AG09319 (cell line): ENCODE measurements around the gene GRPEL2.

Source experiments
- DNase-seq: peaks from one replicate; pipeline ENCODE4 v3.0.0-alpha.2; 2010; ENCODE audit warnings: low read depth; ENCODE audit errors: extremely low read depth
- CTCF ChIP-seq: IDR thresholded peaks from 2 replicates; pipeline ENCODE4 v1.5.1; 2011; ENCODE audit warnings: low read depth, mild to moderate bottlenecking, inconsistent platforms, low read length, moderate library complexity

Gene GRPEL2

GRCh38 chr5:149356391-149356790 lies 11.1 kb downstream of the GRPEL2 start:
- no peak for TF ChIP-seq CTCF
- DNase-seq = no peak

- no peak for TF ChIP-seq CTCF
- peak; percentile 86 for DNase-seq
Observed at GRCh38 chr5:149357370-149358293, 12.3 kb downstream of the GRPEL2 start, which contains the start of gene PCYOX1L. Gene PCYOX1L, plus strand, starts transcription at chr5:149358046. Its CDS starts 23 bp downstream, at chr5:149358069.

- TF ChIP-seq CTCF = no peak
- no peak for DNase-seq
Observed at GRCh38 chr5:149358294-149358651, 13.0 kb downstream of the GRPEL2 start.

GRCh38 chr5:149358868-149359495 lies 13.7 kb downstream of the GRPEL2 start:
- DNase-seq = no peak

GRCh38 chr5:149360272-149360671 lies 15.0 kb downstream of the GRPEL2 start:
- TF ChIP-seq CTCF = no peak
- DNase-seq = no peak

More at GRCh38 chr5:149358868-149359495, 13.7 kb downstream of the GRPEL2 start:
- no peak for TF ChIP-seq CTCF

- DNase-seq = no peak
- TF ChIP-seq CTCF = no peak
Observed at GRCh38 chr5:149362541-149362940, 17.2 kb downstream of the GRPEL2 start.

GRCh38 chr5:149363358-149363757 lies 18.1 kb downstream of the GRPEL2 start:
- no peak for DNase-seq
- no peak for TF ChIP-seq CTCF
